ENCODE results near the gene PCNX3. TPM values are rescaled to one million over a fixed set of nuclear protein-coding genes. Genes with fewer than 3 reads are reported as not detected.

PCNX3 gene
- polyA plus RNA-seq, 1 experiment, result 9.7 TPM

DNA sequence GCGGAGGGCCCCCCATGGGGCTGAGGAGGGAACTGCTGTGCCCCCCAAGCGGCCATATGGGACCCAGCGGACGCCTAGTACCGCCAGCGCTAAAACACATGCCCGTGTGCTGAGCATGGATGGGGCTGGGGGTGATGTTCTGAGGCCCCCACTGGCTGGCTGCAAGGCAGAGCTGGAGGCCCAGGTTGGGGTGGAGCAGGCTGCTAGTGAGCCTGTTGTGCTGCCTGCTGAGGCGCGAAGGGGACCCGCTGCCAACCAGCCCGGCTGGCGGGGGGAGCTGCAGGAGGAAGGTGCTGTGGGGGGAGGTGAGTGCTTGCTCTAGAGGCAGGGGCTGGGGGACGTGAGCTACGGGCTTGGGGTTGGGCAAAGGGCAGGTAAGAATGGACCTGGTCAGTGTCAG lies 3.2 kb downstream of the PCNX3 start:
- POLR2A ChIA-PET, result no interaction called here
- H3K27me3 ChIP-seq (ENCODE audit: control insufficient read depth, insufficient read depth, low read length), result no peaks in the 10 kb centered on the region
- H3K27ac ChIP-seq (ENCODE audit: low read depth, low read length), result no peak overlapping the region
- TF ChIP-seq, protein P1, sequence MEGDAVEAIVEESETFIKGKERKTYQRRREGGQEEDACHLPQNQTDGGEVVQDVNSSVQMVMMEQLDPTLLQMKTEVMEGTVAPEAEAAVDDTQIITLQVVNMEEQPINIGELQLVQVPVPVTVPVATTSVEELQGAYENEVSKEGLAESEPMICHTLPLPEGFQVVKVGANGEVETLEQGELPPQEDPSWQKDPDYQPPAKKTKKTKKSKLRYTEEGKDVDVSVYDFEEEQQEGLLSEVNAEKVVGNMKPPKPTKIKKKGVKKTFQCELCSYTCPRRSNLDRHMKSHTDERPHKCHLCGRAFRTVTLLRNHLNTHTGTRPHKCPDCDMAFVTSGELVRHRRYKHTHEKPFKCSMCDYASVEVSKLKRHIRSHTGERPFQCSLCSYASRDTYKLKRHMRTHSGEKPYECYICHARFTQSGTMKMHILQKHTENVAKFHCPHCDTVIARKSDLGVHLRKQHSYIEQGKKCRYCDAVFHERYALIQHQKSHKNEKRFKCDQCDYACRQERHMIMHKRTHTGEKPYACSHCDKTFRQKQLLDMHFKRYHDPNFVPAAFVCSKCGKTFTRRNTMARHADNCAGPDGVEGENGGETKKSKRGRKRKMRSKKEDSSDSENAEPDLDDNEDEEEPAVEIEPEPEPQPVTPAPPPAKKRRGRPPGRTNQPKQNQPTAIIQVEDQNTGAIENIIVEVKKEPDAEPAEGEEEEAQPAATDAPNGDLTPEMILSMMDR (IDR thresholded peaks at IDR 0.05; ENCODE audit: low read depth, low read length), result no peak
- no peak for DNase-seq (ENCODE audit: low read depth, low spot score)
- H3K9me3 ChIP-seq (ENCODE audit: control insufficient read depth, insufficient read depth, low read length), result no peaks in the 10 kb centered on the region; the same call in 1 of the 2 replicates
- CTCF ChIA-PET, result no interaction called here
- no peak overlapping the region for H3K4me3 ChIP-seq (ENCODE audit: low read depth, low read length)

DNA sequence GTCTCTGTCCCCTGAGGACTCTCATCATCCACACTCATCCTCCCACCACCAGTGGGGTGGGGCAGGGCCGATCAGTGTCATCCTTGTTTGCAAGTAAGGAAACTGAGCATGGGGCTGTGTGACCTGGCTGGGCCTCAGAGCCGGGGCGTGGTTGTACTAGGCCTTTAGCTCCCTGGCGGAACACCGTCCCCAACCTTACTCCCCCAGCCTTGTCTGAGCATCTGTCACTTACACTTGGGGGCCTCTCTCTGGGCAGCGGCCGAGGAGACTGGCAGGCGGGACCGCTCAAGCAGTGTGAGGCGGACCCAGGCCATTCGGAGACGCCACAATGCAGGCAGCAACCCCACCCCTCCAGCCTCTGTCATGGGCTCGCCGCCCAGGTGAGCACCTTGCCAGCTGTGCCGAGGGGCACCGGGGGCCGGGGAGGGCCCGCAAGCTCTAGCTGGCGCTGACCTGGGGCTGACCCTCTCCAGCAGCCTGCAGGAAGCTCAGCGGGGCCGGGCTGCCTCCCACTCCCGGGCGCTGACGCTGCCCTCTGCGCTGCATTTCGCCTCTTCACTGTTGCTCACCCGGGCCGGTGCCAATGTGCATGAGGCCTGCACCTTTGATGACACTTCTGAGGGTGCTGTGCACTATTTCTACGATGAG lies 3.8 kb downstream of the PCNX3 start:
- no peaks in the 10 kb centered on the region for H3K27me3 ChIP-seq (ENCODE audit: control insufficient read depth, insufficient read depth, low read length)
- no peaks in the 10 kb centered on the region; the same call in 1 of the 2 replicates for H3K9me3 ChIP-seq (ENCODE audit: control insufficient read depth, insufficient read depth, low read length)
- no peak for DNase-seq (ENCODE audit: low read depth, low spot score)
- ChIA-PET CTCF (no interaction called here), POLR2A (no interaction called here)
- TF ChIP-seq, protein P1 (IDR thresholded peaks at IDR 0.05; ENCODE audit: low read depth, low read length), result no peak
- no peak overlapping the region for H3K4me3 ChIP-seq (ENCODE audit: low read depth, low read length)
- no peak overlapping the region for H3K27ac ChIP-seq (ENCODE audit: low read depth, low read length)

DNA sequence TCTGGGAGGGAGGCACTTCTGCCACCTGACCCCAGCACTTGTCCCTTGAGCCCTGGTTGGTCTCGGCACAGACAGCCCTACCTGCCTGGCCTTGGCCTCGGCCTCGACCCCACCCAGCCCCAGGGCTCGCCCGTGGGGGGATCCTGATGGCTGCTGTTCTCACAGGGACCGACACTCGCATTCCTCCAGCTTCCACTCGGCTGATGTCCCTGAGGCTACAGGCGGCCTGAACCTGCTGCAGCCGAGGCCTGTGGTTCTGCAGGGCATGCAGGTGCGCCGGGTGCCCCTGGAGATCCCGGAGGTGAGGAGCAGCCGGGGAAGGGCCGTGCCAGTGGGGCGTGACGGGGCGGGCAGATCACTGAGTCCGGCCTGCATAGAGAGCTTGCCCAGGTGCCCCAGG lies 5.1 kb downstream of the PCNX3 start:
- no peak overlapping the region for H3K27ac ChIP-seq (ENCODE audit: low read depth, low read length)
- TF ChIP-seq, protein P1 (IDR thresholded peaks at IDR 0.05; ENCODE audit: low read depth, low read length), result no peak
- H3K4me3 ChIP-seq (ENCODE audit: low read depth, low read length), result no peak overlapping the region
- no peak for DNase-seq (ENCODE audit: low read depth, low spot score)
- ChIA-PET CTCF (no interaction called here), POLR2A (no interaction called here)
- H3K27me3 ChIP-seq (ENCODE audit: control insufficient read depth, insufficient read depth, low read length), result no peaks in the 10 kb centered on the region
- H3K9me3 ChIP-seq (ENCODE audit: control insufficient read depth, insufficient read depth, low read length), result no peaks in the 10 kb centered on the region; the same call in 1 of the 2 replicates

DNA sequence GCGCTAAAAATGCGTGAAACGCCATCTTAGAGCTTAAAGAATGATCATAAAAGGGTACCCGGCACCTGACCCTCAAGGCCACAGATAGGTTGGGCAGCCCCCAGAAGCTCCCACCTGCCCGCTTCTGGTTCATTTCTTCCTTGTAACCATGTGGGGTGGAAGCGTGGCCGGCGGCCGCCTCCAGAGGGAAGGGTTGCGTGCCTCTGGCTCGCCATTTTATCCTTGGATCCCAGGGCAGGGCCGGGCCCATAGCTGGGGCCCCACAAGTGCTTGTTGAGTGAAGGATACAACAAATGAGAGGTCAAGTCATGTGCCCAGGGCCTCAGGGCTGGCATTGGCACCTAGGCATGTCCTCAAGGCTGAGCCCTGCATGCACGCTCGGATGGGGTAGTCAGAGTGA lies 5.9 kb downstream of the PCNX3 start:
- Histone ChIP-seq H3K27me3 (ENCODE audit: control insufficient read depth, insufficient read depth, low read length) (no peaks in the 10 kb centered on the region), H3K4me3 (ENCODE audit: low read depth, low read length) (no peak overlapping the region), H3K27ac (ENCODE audit: low read depth, low read length) (no peak overlapping the region), H3K9me3 (ENCODE audit: control insufficient read depth, insufficient read depth, low read length) (no peaks in the 10 kb centered on the region; the same call in 1 of the 2 replicates)
- CTCF ChIA-PET, result no interaction called here
- TF ChIP-seq, protein P1 (IDR thresholded peaks at IDR 0.05; ENCODE audit: low read depth, low read length), result no peak
- DNase-seq (ENCODE audit: low read depth, low spot score), result no peak
- POLR2A ChIA-PET, result interaction anchor here (0.8 kb wide), 1 partner anchor 250 kb away, joined by 7 read pairs; no protein-coding TSS in a partner anchor

DNA sequence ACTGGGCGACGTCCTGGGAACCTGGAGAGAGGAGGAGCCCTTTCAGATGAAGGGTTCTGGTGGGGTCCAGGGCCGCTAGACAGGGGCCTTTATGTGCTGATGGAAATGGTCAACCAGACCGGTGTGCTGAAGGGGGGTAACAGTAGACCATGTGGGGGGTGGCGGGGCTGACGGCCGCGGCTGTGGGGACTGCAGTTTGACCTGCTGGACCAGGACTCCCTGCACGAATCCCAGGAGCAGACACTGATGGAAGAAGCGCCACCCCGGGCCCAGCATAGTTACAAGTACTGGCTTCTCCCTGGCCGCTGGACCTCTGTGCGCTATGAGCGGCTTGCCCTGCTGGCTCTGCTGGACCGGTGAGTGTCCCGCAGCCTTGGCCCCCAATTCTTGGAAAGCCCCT lies 6.4 kb downstream of the PCNX3 start:
- Histone ChIP-seq H3K27ac (ENCODE audit: low read depth, low read length) (no peak overlapping the region), H3K4me3 (ENCODE audit: low read depth, low read length) (no peak overlapping the region), H3K27me3 (ENCODE audit: control insufficient read depth, insufficient read depth, low read length) (no peaks in the 10 kb centered on the region), H3K9me3 (ENCODE audit: control insufficient read depth, insufficient read depth, low read length) (no peaks in the 10 kb centered on the region; the same call in 1 of the 2 replicates)
- TF ChIP-seq, protein P1 (IDR thresholded peaks at IDR 0.05; ENCODE audit: low read depth, low read length), result no peak
- no peak for DNase-seq (ENCODE audit: low read depth, low spot score)
- ChIA-PET POLR2A (interaction anchor here (0.8 to 1.2 kb wide), 2 partner anchors 16 to 250 kb away, joined by 4 to 7 read pairs; partner anchors contain the start of gene SIPA1), CTCF (interaction anchor here (1.4 kb wide), 1 partner anchor 195 kb away, joined by 5 read pairs; no protein-coding TSS in a partner anchor)

Data from AG04450 (cell line).